IgD-negative memory B cell (primary cell): Measurements from ENCODE around the gene ERICH3. TPM values are rescaled to one million over a fixed set of nuclear protein-coding genes. Genes with fewer than 3 reads are reported as not detected.

Experiments used
- H3K27ac Mint-ChIP-seq, 3 donors: one replicate each; pipeline ENCODE4 v1.8.0; 2020 to 2022; ENCODE audit warnings: mild to moderate bottlenecking in 3 of 3, mixed read lengths in 3 of 3, moderate library complexity in 1 of 3
- H3K27me3 Mint-ChIP-seq: one replicate; pipeline ENCODE4 v1.8.0; 2021; ENCODE audit warnings: mixed read lengths
- H3K36me3 Mint-ChIP-seq: one replicate; pipeline ENCODE4 v1.8.0; 2020; ENCODE audit warnings: mild to moderate bottlenecking, mixed read lengths
- H3K4me1 Mint-ChIP-seq, 3 donors: one replicate each; pipeline ENCODE4 v1.8.0; 2020 to 2022; ENCODE audit warnings: mixed read lengths in 3 of 3, mild to moderate bottlenecking in 1 of 3
- H3K4me3 Mint-ChIP-seq, 4 donors: one replicate each; pipeline ENCODE4 v1.8.0; 2020 to 2022; ENCODE audit warnings: mild to moderate bottlenecking in 4 of 4, mixed read lengths in 4 of 4, moderate library complexity in 3 of 4
- H3K9me3 Mint-ChIP-seq, 3 donors: one replicate each; pipeline ENCODE4 v1.8.0; 2020 to 2021; ENCODE audit warnings: mixed read lengths in 3 of 3, mild to moderate bottlenecking in 1 of 3
- polyA plus RNA-seq: library from polyadenylated mRNA; unstranded; fragments of 300-500 nt; fragmentation: Illumina TruSeq; gene quantifications from one replicate; pipeline ENCODE4 v1.2.3, GENCODE V29; 2021

The ERICH3 gene
- polyA plus RNA-seq, 1 donor from 2014 or later: not detected

- Mint-ChIP-seq H3K4me3 (no peak overlapping the region), H3K36me3 (peaks cover 2% of the 10 kb centered on the region), H3K27me3 (no peaks in the 10 kb centered on the region)
Measured at GRCh38 chr1:74641161-74641560, 32.4 kb downstream of the ERICH3 start.

GRCh38 chr1:74637296-74637695 lies 36.3 kb downstream of the ERICH3 start:
- no peak overlapping the region for H3K4me3 Mint-ChIP-seq
- peaks cover 2% of the 10 kb centered on the region for H3K36me3 Mint-ChIP-seq
- no peaks in the 10 kb centered on the region for H3K9me3 Mint-ChIP-seq
- H3K27ac Mint-ChIP-seq: no peak overlapping the region
- peaks cover 0 to 2% (median 0%) of the 10 kb centered on the region in 3 donors for H3K4me1 Mint-ChIP-seq
- H3K27me3 Mint-ChIP-seq: no peaks in the 10 kb centered on the region

More at GRCh38 chr1:74641161-74641560, 32.4 kb downstream of the ERICH3 start:
- H3K9me3 Mint-ChIP-seq: no peaks in the 10 kb centered on the region
- H3K27ac Mint-ChIP-seq: no peak overlapping the region
- H3K4me1 Mint-ChIP-seq: peaks cover 0 to 4% (median 0%) of the 10 kb centered on the region in 3 donors

GRCh38 chr1:74629283-74629682 lies 44.3 kb downstream of the ERICH3 start:
- Mint-ChIP-seq H3K4me1 (no peaks in the 10 kb centered on the region), H3K27ac (no peak overlapping the region)

GRCh38 chr1:74623716-74624115 lies 49.9 kb downstream of the ERICH3 start:
- Mint-ChIP-seq H3K4me1 (no peaks in the 10 kb centered on the region), H3K9me3 (peaks cover 0 to 2% (median 0%) of the 10 kb centered on the region in 3 donors), H3K27ac (no peak overlapping the region), H3K27me3 (peaks cover 2% of the 10 kb centered on the region), H3K36me3 (peaks cover 2% of the 10 kb centered on the region), H3K4me3 (no peak overlapping the region)

More at GRCh38 chr1:74629283-74629682, 44.3 kb downstream of the ERICH3 start:
- Mint-ChIP-seq H3K36me3 (peaks cover 2% of the 10 kb centered on the region), H3K9me3 (peaks cover 0 to 2% (median 0%) of the 10 kb centered on the region in 3 donors), H3K4me3 (no peak overlapping the region), H3K27me3 (no peaks in the 10 kb centered on the region)

- Mint-ChIP-seq H3K4me1 (no peaks in the 10 kb centered on the region), H3K4me3 (no peak overlapping the region), H3K27me3 (peaks cover 2% of the 10 kb centered on the region), H3K9me3 (no peaks in the 10 kb centered on the region), H3K27ac (no peak overlapping the region), H3K36me3 (no peaks in the 10 kb centered on the region)
Measured at GRCh38 chr1:74620242-74620641, 53.4 kb downstream of the ERICH3 start.

GRCh38 chr1:74618974-74619373 lies 54.6 kb downstream of the ERICH3 start:
- H3K4me1 Mint-ChIP-seq: peaks cover 0 to 2% (median 0%) of the 10 kb centered on the region in 3 donors
- peaks cover 2% of the 10 kb centered on the region for H3K27me3 Mint-ChIP-seq
- no peaks in the 10 kb centered on the region for H3K36me3 Mint-ChIP-seq
- no peak overlapping the region for H3K4me3 Mint-ChIP-seq
- H3K9me3 Mint-ChIP-seq: peaks cover 0 to 1% (median 0%) of the 10 kb centered on the region in 3 donors
- H3K27ac Mint-ChIP-seq: no peak overlapping the region

GRCh38 chr1:74613894-74614293 lies 59.7 kb downstream of the ERICH3 start:
- H3K9me3 Mint-ChIP-seq: peaks cover 0 to 1% (median 0%) of the 10 kb centered on the region in 3 donors
- no peaks in the 10 kb centered on the region for H3K36me3 Mint-ChIP-seq
- no peak overlapping the region for H3K27ac Mint-ChIP-seq
- H3K4me1 Mint-ChIP-seq: peaks cover 0 to 2% (median 0%) of the 10 kb centered on the region in 3 donors
- no peak overlapping the region for H3K4me3 Mint-ChIP-seq
- H3K27me3 Mint-ChIP-seq: no peaks in the 10 kb centered on the region

- H3K9me3 Mint-ChIP-seq: peaks cover 0 to 1% (median 0%) of the 10 kb centered on the region in 3 donors
- no peaks in the 10 kb centered on the region for H3K36me3 Mint-ChIP-seq
Measured at GRCh38 chr1:74611887-74612286, 61.7 kb downstream of the ERICH3 start.

GRCh38 chr1:74610961-74611360 lies 62.6 kb downstream of the ERICH3 start:
- Mint-ChIP-seq H3K27ac (no peak overlapping the region), H3K4me3 (no peak overlapping the region), H3K27me3 (no peaks in the 10 kb centered on the region), H3K4me1 (peaks cover 0 to 2% (median 0%) of the 10 kb centered on the region in 3 donors), H3K9me3 (peaks cover 0 to 1% (median 0%) of the 10 kb centered on the region in 3 donors), H3K36me3 (no peaks in the 10 kb centered on the region)

More at GRCh38 chr1:74611887-74612286, 61.7 kb downstream of the ERICH3 start:
- Mint-ChIP-seq H3K4me3 (no peak overlapping the region), H3K27ac (no peak overlapping the region), H3K27me3 (no peaks in the 10 kb centered on the region), H3K4me1 (peaks cover 0 to 2% (median 0%) of the 10 kb centered on the region in 3 donors)

- peaks cover 0 to 2% (median 0%) of the 10 kb centered on the region in 3 donors for H3K4me1 Mint-ChIP-seq
- H3K4me3 Mint-ChIP-seq: no peak overlapping the region
- H3K9me3 Mint-ChIP-seq: no peaks in the 10 kb centered on the region
- no peaks in the 10 kb centered on the region for H3K36me3 Mint-ChIP-seq
- H3K27me3 Mint-ChIP-seq: no peaks in the 10 kb centered on the region
- H3K27ac Mint-ChIP-seq: no peak overlapping the region
Measured at GRCh38 chr1:74609810-74610371, 63.7 kb downstream of the ERICH3 start.

- Mint-ChIP-seq H3K36me3 (peaks cover 2% of the 10 kb centered on the region), H3K4me1 (peaks cover 0 to 2% (median 0%) of the 10 kb centered on the region in 3 donors), H3K27ac (no peak overlapping the region), H3K9me3 (no peaks in the 10 kb centered on the region), H3K4me3 (no peak overlapping the region), H3K27me3 (peaks cover 3% of the 10 kb centered on the region)
Measured at GRCh38 chr1:74596717-74597116, 76.9 kb downstream of the ERICH3 start.

- H3K9me3 Mint-ChIP-seq: no peaks in the 10 kb centered on the region
- H3K27me3 Mint-ChIP-seq: peaks cover 5% of the 10 kb centered on the region
- H3K36me3 Mint-ChIP-seq: peaks cover 4% of the 10 kb centered on the region
Measured at GRCh38 chr1:74593887-74594866, 79.4 kb downstream of the ERICH3 start.

GRCh38 chr1:74592580-74593355 lies 80.8 kb downstream of the ERICH3 start:
- peaks cover 5% of the 10 kb centered on the region for H3K27me3 Mint-ChIP-seq
- H3K9me3 Mint-ChIP-seq: no peaks in the 10 kb centered on the region
- peaks cover 0 to 2% (median 0%) of the 10 kb centered on the region in 3 donors for H3K4me1 Mint-ChIP-seq
- H3K4me3 Mint-ChIP-seq: no peak overlapping the region
- peaks cover 4% of the 10 kb centered on the region for H3K36me3 Mint-ChIP-seq
- H3K27ac Mint-ChIP-seq: no peak overlapping the region

More at GRCh38 chr1:74593887-74594866, 79.4 kb downstream of the ERICH3 start:
- H3K4me3 Mint-ChIP-seq: no peak overlapping the region
- H3K27ac Mint-ChIP-seq: no peak overlapping the region
- H3K4me1 Mint-ChIP-seq: peaks cover 0 to 2% (median 0%) of the 10 kb centered on the region in 3 donors

- peaks cover 5% of the 10 kb centered on the region for H3K27me3 Mint-ChIP-seq
- no peak overlapping the region for H3K4me3 Mint-ChIP-seq
- no peak overlapping the region for H3K27ac Mint-ChIP-seq
- peaks cover 4% of the 10 kb centered on the region for H3K36me3 Mint-ChIP-seq
- H3K9me3 Mint-ChIP-seq: no peaks in the 10 kb centered on the region
- peaks cover 0 to 2% (median 0%) of the 10 kb centered on the region in 3 donors for H3K4me1 Mint-ChIP-seq
Measured at GRCh38 chr1:74591949-74592348, 81.6 kb downstream of the ERICH3 start.
